ENCODE data around the gene PIH1D1.

DNA sequence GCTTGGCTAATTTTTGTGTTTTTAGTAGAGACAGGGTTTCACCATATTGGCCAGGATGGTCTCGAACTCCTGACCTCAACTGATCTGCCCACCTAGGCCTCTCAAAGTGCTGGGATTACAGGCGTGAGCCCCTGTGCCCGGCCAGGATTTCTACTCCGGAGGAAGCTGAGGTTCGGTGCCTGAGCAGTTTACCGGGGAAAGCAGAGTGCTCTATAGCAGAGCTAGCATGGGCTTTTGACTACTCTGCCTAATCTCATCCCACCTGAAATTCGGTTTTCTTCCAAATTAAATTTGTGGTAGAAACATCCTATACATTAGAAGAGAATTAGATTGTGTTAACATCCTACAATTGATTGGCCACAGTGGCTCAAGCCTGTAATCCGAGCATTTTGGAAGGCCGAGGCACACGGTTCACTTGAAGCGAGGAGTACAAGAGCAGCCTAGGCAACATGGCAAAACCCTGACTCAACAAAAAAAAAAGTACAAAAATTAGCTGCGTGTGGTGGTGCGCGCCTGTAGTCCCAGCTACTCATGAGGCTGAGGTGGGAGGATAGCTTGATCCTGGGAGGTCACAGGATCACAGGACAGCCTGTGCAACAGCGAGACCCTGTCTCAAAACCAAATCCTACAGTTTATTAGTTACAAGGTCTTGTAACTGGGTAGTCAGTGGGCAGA, 37.4 kb upstream of the PIH1D1 start:
- TF ChIP-seq, protein P1, sequence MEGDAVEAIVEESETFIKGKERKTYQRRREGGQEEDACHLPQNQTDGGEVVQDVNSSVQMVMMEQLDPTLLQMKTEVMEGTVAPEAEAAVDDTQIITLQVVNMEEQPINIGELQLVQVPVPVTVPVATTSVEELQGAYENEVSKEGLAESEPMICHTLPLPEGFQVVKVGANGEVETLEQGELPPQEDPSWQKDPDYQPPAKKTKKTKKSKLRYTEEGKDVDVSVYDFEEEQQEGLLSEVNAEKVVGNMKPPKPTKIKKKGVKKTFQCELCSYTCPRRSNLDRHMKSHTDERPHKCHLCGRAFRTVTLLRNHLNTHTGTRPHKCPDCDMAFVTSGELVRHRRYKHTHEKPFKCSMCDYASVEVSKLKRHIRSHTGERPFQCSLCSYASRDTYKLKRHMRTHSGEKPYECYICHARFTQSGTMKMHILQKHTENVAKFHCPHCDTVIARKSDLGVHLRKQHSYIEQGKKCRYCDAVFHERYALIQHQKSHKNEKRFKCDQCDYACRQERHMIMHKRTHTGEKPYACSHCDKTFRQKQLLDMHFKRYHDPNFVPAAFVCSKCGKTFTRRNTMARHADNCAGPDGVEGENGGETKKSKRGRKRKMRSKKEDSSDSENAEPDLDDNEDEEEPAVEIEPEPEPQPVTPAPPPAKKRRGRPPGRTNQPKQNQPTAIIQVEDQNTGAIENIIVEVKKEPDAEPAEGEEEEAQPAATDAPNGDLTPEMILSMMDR (IDR thresholded peaks at IDR 0.05; ENCODE audit: poor library complexity, severe bottlenecking) = no peak
- TF ChIP-seq RAD21 (conservative IDR thresholded peaks at IDR 0.05) (no peak), EZH2 (IDR thresholded peaks at IDR 0.05; ENCODE audit: borderline replicate concordance, insufficient read depth, low read length, poor library complexity, severe bottlenecking) (no peak), TAF1 (IDR thresholded peaks at IDR 0.05; ENCODE audit: low read depth) (no peak), POLR2AphosphoS5 (IDR thresholded peaks at IDR 0.05) (no peak)
- TF ChIP-seq, protein P2, sequence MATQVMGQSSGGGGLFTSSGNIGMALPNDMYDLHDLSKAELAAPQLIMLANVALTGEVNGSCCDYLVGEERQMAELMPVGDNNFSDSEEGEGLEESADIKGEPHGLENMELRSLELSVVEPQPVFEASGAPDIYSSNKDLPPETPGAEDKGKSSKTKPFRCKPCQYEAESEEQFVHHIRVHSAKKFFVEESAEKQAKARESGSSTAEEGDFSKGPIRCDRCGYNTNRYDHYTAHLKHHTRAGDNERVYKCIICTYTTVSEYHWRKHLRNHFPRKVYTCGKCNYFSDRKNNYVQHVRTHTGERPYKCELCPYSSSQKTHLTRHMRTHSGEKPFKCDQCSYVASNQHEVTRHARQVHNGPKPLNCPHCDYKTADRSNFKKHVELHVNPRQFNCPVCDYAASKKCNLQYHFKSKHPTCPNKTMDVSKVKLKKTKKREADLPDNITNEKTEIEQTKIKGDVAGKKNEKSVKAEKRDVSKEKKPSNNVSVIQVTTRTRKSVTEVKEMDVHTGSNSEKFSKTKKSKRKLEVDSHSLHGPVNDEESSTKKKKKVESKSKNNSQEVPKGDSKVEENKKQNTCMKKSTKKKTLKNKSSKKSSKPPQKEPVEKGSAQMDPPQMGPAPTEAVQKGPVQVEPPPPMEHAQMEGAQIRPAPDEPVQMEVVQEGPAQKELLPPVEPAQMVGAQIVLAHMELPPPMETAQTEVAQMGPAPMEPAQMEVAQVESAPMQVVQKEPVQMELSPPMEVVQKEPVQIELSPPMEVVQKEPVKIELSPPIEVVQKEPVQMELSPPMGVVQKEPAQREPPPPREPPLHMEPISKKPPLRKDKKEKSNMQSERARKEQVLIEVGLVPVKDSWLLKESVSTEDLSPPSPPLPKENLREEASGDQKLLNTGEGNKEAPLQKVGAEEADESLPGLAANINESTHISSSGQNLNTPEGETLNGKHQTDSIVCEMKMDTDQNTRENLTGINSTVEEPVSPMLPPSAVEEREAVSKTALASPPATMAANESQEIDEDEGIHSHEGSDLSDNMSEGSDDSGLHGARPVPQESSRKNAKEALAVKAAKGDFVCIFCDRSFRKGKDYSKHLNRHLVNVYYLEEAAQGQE (IDR thresholded peaks at IDR 0.05; ENCODE audit: borderline replicate concordance) = no peak
